CD4-positive, alpha-beta memory T cell (primary cell): ENCODE results near the gene SORCS2. TPM values are rescaled to one million over a fixed set of nuclear protein-coding genes. Genes with fewer than 3 reads are reported as not detected.

Source experiments
- CTCF ChIA-PET: fragments of 350-600 bp; sonication (Branson Sonifier 250); formaldehyde crosslinking; loops from one replicate; lab custom pipeline; 2021; ENCODE audit warnings: inconsistent platforms; ENCODE audit not compliant: partially characterized antibody; lab: Charles Lee
- POLR2A ChIA-PET: fragments of 350-600 bp; sonication (Branson Sonifier 250); formaldehyde crosslinking; loops from one replicate; lab custom pipeline; 2021; ENCODE audit not compliant: partially characterized antibody; lab: Charles Lee
- DNase-seq, 5 donors: peaks; one replicate each; pipeline versions ENCODE4 v3.0.0 to v3.0.0-alpha.2; 2020 to 2022; ENCODE audit warnings: mixed read lengths in 1 of 5
- H3K27ac ChIP-seq: one replicate; pipeline ENCODE4 v1.7.0; 2013; ENCODE audit warnings: low read depth, low read length
- H3K27me3 ChIP-seq: 2 replicates; pipeline ENCODE4 v1.7.0; 2013; ENCODE audit warnings: mild to moderate bottlenecking, low read length, moderate library complexity; ENCODE audit not compliant: insufficient read depth
- H3K36me3 ChIP-seq: 2 replicates; pipeline ENCODE4 v1.7.0; 2013; ENCODE audit warnings: mild to moderate bottlenecking, low read length, moderate library complexity; ENCODE audit not compliant: insufficient read depth
- H3K4me1 ChIP-seq: 2 replicates; pipeline ENCODE4 v1.7.0; 2013; ENCODE audit warnings: mild to moderate bottlenecking, low read length, moderate library complexity; ENCODE audit not compliant: insufficient read depth
- H3K4me3 ChIP-seq, 2 donors: one replicate each; pipeline ENCODE4 v1.7.0; 2013; ENCODE audit warnings: low read length in 2 of 2, mild to moderate bottlenecking in 1 of 2
- H3K9me3 ChIP-seq, 2 donors: one replicate each; pipeline ENCODE4 v1.7.0; 2013; ENCODE audit warnings: low read length in 2 of 2, control low read depth in 1 of 2; ENCODE audit not compliant: control insufficient read depth in 1 of 2
- H3K27ac Mint-ChIP-seq, 7 donors: one replicate each; pipeline ENCODE4 v1.8.0; 2020 to 2021; ENCODE audit warnings: mixed read lengths in 7 of 7, mild to moderate bottlenecking in 6 of 7, inconsistent platforms in 3 of 7, moderate library complexity in 3 of 7
- H3K27me3 Mint-ChIP-seq, 2 donors: one replicate each; pipeline ENCODE4 v1.8.0; 2020 to 2021; ENCODE audit warnings: mixed read lengths in 2 of 2
- H3K36me3 Mint-ChIP-seq, 2 donors: one replicate each; pipeline ENCODE4 v1.8.0; 2020 to 2021; ENCODE audit warnings: mixed read lengths in 2 of 2, inconsistent platforms in 1 of 2, mild to moderate bottlenecking in 1 of 2
- H3K4me1 Mint-ChIP-seq, 4 donors: one replicate each; pipeline ENCODE4 v1.8.0; 2020 to 2021; ENCODE audit warnings: mixed read lengths in 4 of 4, mild to moderate bottlenecking in 1 of 4
- H3K4me3 Mint-ChIP-seq, 8 donors: one replicate each; pipeline ENCODE4 v1.8.0; 2020 to 2021; ENCODE audit warnings: mixed read lengths in 8 of 8, mild to moderate bottlenecking in 7 of 8, moderate library complexity in 6 of 8, inconsistent platforms in 3 of 8
- H3K9me3 Mint-ChIP-seq, 8 donors: one replicate each; pipeline ENCODE4 v1.8.0; 2020 to 2021; ENCODE audit warnings: mixed read lengths in 8 of 8, mild to moderate bottlenecking in 5 of 8, inconsistent platforms in 3 of 8, moderate library complexity in 1 of 8
- intact Hi-C: fragments of 100-400 bp; cut with micrococcal nuclease; formaldehyde crosslinking; loops from one replicate; pipeline ENCODE4 v1.15.1; 2023
- polyA plus RNA-seq, 2 donors: library from polyadenylated mRNA; unstranded; fragments of 300-500 nt; fragmentation: Illumina TruSeq; gene quantifications; one replicate each; pipeline ENCODE4 v1.2.3, GENCODE V29; 2021
- total RNA-seq, 2 experiments: library from RNA; stranded (reverse); gene quantifications; one replicate each; pipeline ENCODE4 v1.2.3, GENCODE V29; 2021

Gene SORCS2
- total and polyA plus RNA-seq, 4 experiments from 2014 or later, result not detected

DNA sequence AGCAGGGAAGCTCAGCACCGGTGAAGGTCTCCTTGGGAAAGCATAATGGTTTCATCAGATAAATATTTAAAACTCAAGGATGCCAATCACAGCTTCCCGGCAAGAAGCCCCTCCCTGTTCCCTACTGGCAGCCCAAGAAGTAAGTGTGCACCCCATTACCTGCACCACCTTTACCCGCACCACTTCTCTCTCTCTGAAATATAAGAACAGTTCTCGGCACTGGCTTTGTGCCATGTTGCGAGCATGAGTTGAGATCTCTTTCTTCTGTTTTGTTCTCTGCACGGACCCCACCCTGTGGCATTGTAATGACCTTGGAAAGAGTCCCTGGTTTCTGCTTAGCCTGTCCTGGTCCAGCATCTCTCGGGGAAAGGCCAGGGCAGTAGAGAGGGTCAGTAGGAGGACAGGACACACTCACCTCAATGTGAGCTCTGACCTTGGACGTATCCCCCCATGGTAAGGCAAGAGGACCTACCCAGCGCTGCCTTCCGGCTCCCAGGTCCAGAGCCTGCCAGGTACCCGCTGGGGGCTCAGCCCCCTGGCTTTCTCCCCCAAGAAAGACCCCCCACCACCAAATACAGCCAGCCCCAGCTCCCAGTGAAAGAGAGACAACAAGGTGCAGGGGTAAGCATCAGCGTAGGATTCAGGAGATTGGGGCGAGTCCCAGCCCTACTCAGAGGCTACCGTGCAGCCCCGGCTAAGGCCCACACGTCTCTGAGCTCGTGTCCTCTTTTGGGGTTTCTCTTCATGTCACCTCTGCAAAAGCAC lies 161.7 kb downstream of the SORCS2 start:
- no peaks in the 10 kb centered on the region for H3K27me3 ChIP-seq
- H3K4me1 ChIP-seq, result no peaks in the 10 kb centered on the region
- Mint-ChIP-seq H3K27ac (no peak overlapping the region), H3K27me3 (peaks cover 3 to 5% of the 10 kb centered on the region in 2 donors), H3K4me1 (no peaks in the 10 kb centered on the region), H3K4me3 (no peak overlapping the region), H3K36me3 (no peaks in the 10 kb centered on the region), H3K9me3 (peaks cover 0 to 1% (median 0%) of the 10 kb centered on the region in 8 donors)
- intact Hi-C loops, result no loop called here
- ChIA-PET POLR2A (no interaction called here), CTCF (no interaction called here)
- H3K9me3 ChIP-seq, result no peaks in the 10 kb centered on the region
- H3K4me3 ChIP-seq, result no peak overlapping the region
- DNase-seq, result no peak
- H3K36me3 ChIP-seq, result no peaks in the 10 kb centered on the region
- no peak overlapping the region for H3K27ac ChIP-seq

DNA sequence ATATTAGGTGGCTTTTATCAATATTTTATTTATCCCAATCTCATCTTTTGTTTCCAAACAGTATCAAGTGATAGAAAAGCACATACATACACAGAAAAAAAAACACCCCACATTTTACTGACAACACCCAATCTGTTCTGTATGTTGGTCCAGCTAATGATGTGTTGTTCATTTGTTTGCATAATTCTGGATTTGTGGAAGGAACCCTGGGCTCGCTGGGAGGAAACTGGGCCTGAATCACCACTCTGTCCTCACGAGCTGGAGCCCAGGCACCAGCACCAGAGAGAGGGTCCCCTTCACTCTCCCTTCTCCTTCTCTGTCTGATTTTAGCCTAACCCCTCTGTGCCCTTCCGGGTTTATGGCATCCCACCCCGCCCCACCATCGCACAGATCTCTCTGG lies 162.6 kb downstream of the SORCS2 start:
- Mint-ChIP-seq H3K36me3 (no peaks in the 10 kb centered on the region), H3K4me1 (no peaks in the 10 kb centered on the region), H3K27ac (no peak overlapping the region), H3K27me3 (peaks cover 3 to 5% of the 10 kb centered on the region in 2 donors), H3K9me3 (peaks cover 0 to 1% (median 0%) of the 10 kb centered on the region in 8 donors), H3K4me3 (no peak overlapping the region)
- Histone ChIP-seq H3K27ac (no peak overlapping the region), H3K27me3 (no peaks in the 10 kb centered on the region), H3K4me3 (no peak overlapping the region), H3K36me3 (no peaks in the 10 kb centered on the region), H3K4me1 (no peaks in the 10 kb centered on the region), H3K9me3 (no peaks in the 10 kb centered on the region)
- intact Hi-C loops, result no loop called here
- POLR2A ChIA-PET, result no interaction called here
- CTCF ChIA-PET, result no interaction called here
- no peak for DNase-seq

DNA sequence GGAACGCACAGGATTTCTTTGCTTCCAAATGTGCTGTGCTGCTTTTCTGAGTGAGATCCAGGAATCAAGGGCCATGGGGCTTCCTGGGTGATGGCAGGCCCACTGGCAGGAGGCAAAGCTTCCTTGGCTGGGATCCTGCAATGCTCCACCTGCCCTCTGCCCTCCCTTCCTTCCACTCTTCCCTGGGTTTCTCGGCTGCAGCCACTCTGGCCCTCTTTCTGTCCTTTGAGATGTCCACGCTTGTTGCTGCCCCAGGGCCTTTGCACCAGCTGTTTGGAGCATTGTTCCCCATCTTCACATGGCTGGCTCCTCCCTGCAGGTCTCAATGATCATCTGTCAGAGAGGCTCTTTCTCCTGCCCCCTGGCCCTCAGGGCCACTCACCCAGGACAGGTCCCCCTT lies 163.5 kb downstream of the SORCS2 start:
- intact Hi-C loops, result no loop called here
- Mint-ChIP-seq H3K36me3 (no peaks in the 10 kb centered on the region), H3K27ac (no peak overlapping the region), H3K4me1 (no peaks in the 10 kb centered on the region), H3K9me3 (peaks cover 0 to 1% (median 0%) of the 10 kb centered on the region in 8 donors), H3K27me3 (peaks cover 4 to 5% of the 10 kb centered on the region in 2 donors), H3K4me3 (no peak overlapping the region)
- Histone ChIP-seq H3K27me3 (no peaks in the 10 kb centered on the region), H3K27ac (no peak overlapping the region), H3K4me3 (no peak overlapping the region), H3K36me3 (no peaks in the 10 kb centered on the region), H3K9me3 (no peaks in the 10 kb centered on the region), H3K4me1 (no peaks in the 10 kb centered on the region)
- POLR2A ChIA-PET, result no interaction called here
- DNase-seq, result no peak
- CTCF ChIA-PET, result no interaction called here

DNA sequence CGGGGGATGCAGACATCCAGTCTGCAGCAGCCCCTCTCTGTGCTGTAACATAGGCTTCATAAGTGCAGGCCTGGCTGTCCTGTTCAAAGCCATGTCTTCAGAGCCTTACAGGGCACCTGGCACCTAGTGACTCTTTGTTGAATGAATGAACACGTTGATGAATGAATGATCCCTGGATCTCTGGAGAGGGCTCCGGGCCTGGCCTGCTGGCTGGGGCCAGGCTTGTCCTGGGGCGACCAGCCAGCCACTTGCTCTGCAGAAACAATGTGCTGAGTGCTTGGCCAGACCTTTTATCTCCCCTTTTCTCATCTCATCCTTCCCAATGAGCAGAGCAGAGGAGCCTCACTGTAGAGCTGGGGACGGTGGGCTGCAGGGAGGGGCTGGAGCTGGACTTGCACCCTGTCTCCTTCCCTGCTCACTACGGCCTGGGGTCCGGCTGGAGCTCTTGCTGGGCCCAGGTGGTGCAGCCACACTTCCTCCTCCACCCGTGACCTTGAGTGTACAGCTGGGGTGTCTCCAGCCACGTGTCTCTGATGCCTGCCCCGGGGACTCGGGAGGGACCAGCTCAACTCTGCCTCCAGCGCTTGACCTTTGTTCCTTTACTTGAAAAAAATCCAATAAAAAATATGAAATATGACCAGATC lies 164.5 kb downstream of the SORCS2 start:
- CTCF ChIA-PET, result no interaction called here

DNA sequence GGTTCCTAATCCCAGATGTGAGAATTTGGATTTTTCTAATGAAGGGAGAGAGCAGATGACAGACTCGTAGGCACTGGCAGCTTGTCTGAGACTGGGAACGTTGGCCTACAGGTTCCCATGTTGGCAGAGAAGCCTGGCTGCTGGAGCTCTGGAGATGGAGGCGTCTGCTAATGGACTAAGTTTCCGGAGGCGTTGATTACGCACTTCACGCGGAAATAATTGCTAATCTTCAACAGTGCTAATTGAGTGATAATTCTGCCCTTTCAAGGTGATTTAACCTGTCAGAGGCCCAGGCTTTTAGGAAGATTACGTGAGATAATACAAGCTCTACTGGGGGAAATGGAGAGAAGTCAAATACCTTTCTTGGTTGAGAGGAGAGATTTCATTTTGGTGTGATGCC lies 165.0 kb downstream of the SORCS2 start:
- POLR2A ChIA-PET, result no interaction called here
- no peaks in the 10 kb centered on the region for H3K36me3 Mint-ChIP-seq
- H3K9me3 Mint-ChIP-seq, result peaks cover 0 to 1% (median 0%) of the 10 kb centered on the region in 8 donors

More for the DNA sequence above, 164.5 kb downstream of the SORCS2 start:
- H3K27ac ChIP-seq, result no peak overlapping the region
- no peaks in the 10 kb centered on the region for H3K9me3 ChIP-seq
- Mint-ChIP-seq H3K27ac (no peak overlapping the region), H3K4me3 (no peak overlapping the region), H3K36me3 (no peaks in the 10 kb centered on the region), H3K9me3 (peaks cover 0 to 1% (median 0%) of the 10 kb centered on the region in 8 donors), H3K4me1 (no peaks in the 10 kb centered on the region), H3K27me3 (peaks cover 1 to 4% of the 10 kb centered on the region in 2 donors)
- no peaks in the 10 kb centered on the region for H3K36me3 ChIP-seq
- no peaks in the 10 kb centered on the region for H3K27me3 ChIP-seq
- no peak for DNase-seq
- H3K4me3 ChIP-seq, result no peak overlapping the region
- POLR2A ChIA-PET, result no interaction called here
- H3K4me1 ChIP-seq, result no peaks in the 10 kb centered on the region
- intact Hi-C loops, result no loop called here

DNA sequence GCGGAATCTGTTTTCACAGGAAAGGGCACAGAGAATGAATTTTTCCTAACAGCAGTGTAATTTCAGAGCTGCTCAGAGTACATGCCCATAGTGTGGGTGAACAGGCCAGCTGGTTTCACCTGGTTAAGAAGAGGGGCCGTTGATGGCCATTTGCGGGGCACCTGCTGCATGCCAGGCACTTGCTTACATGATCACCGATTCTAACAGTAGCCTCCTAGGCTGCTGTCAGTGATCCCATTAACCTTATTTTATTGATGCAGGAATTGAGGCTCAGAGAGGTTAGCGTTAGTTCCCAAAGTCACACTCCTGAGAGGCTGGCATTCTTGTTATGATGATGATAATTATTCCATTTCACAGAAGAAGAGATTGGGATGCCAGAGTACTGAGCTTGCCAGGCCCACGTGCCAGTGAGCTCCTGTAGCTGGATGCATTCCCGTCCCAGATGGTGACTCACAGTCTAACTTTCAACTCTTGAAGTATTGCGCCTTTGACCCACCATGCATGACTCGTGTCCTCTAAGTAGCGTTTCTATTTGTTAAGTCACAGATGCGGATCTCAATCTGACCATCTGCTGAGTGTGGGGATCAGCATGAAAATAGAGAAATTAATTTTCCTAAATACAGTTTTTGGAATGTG lies 165.9 kb downstream of the SORCS2 start:
- no peak overlapping the region for H3K27ac ChIP-seq
- H3K4me1 Mint-ChIP-seq, result no peaks in the 10 kb centered on the region
- peaks cover 0 to 1% (median 0%) of the 10 kb centered on the region in 8 donors for H3K9me3 Mint-ChIP-seq
- H3K27ac Mint-ChIP-seq, result no peak overlapping the region
- intact Hi-C loops, result no loop called here
- no peaks in the 10 kb centered on the region for H3K9me3 ChIP-seq
- peaks cover 0 to 3% of the 10 kb centered on the region in 2 donors for H3K27me3 Mint-ChIP-seq
- ChIA-PET POLR2A (no interaction called here), CTCF (no interaction called here)
- H3K4me3 Mint-ChIP-seq, result no peak overlapping the region
- H3K4me1 ChIP-seq, result no peaks in the 10 kb centered on the region
- H3K36me3 ChIP-seq, result no peaks in the 10 kb centered on the region
- no peaks in the 10 kb centered on the region for H3K36me3 Mint-ChIP-seq
- H3K4me3 ChIP-seq, result no peak overlapping the region
- H3K27me3 ChIP-seq, result no peaks in the 10 kb centered on the region
- no peak for DNase-seq

More for the DNA sequence above, 165.0 kb downstream of the SORCS2 start:
- Histone ChIP-seq H3K27me3 (no peaks in the 10 kb centered on the region), H3K36me3 (no peaks in the 10 kb centered on the region), H3K4me1 (no peaks in the 10 kb centered on the region), H3K27ac (no peak overlapping the region), H3K4me3 (no peak overlapping the region), H3K9me3 (no peaks in the 10 kb centered on the region)
- DNase-seq, result no peak
- H3K4me1 Mint-ChIP-seq, result no peaks in the 10 kb centered on the region
- H3K27ac Mint-ChIP-seq, result no peak overlapping the region
- CTCF ChIA-PET, result no interaction called here
- intact Hi-C loops, result no loop called here
- no peak overlapping the region for H3K4me3 Mint-ChIP-seq
- H3K27me3 Mint-ChIP-seq, result peaks cover 0 to 3% of the 10 kb centered on the region in 2 donors

DNA sequence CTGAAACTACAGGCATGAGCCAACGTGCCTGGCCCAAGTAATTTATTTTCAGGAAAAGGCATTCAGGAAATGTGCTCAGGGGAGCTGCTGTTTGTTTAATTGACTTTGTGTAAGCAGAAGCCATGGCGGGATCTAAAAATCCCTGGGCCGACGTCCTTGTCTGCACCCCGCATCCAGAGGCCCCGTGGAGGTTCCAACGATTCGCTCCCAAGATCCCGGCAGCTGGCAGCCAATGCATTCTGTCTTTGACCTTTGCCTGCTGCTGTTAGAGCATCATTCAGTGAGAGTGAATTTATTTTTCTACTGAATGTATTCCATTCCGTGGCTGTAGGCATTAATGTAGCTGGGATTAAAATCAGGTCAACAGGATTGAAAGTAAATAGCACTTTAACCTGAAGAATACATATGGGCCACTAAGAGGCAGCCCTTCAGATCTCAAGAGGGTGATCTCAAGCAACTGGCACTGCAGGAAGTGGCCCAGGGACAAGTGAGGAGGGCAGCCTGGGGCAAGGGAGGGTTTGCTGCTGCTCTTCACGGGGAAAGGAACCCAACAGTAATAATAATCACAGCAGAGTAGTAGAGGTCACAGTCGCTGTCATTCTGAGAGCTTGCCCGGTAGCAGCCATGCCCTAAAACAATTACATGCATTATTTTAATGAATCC lies 167.2 kb downstream of the SORCS2 start:
- Histone ChIP-seq H3K36me3 (no peaks in the 10 kb centered on the region), H3K9me3 (no peaks in the 10 kb centered on the region), H3K27ac (no peak overlapping the region), H3K4me1 (no peaks in the 10 kb centered on the region), H3K27me3 (no peaks in the 10 kb centered on the region), H3K4me3 (no peak overlapping the region)
- Mint-ChIP-seq H3K36me3 (no peaks in the 10 kb centered on the region), H3K4me1 (no peaks in the 10 kb centered on the region), H3K4me3 (no peak overlapping the region), H3K9me3 (peaks cover 0 to 5% (median 0%) of the 10 kb centered on the region in 8 donors), H3K27me3 (peaks cover 0 to 3% of the 10 kb centered on the region in 2 donors), H3K27ac (no peak overlapping the region)
- no peak for DNase-seq
- ChIA-PET CTCF (no interaction called here), POLR2A (no interaction called here)
- intact Hi-C loops, result no loop called here
